GM19395 (cell line): Measurements from ENCODE around the gene TDRD7.
"Not testable (repeated sequence)": the region's sequence is repeated elsewhere in the genome, so short reads cannot be mapped to it uniquely, and the experiment has no call there.

Experiments used
- ATAC-seq: cut with Tn5 transposase; IDR thresholded peaks from one replicate; pipeline ENCODE4 v1.9.1; 2021; ENCODE audit warnings: mild to moderate bottlenecking, moderate library complexity; ENCODE audit not compliant: unreplicated experiment

The TDRD7 gene

GRCh38 chr9:97425973-97426336, 14.1 kb downstream of the TDRD7 start:
- ATAC-seq, result no peak

GRCh38 chr9:97427885-97428284, 16.0 kb downstream of the TDRD7 start:
- no peak for ATAC-seq

GRCh38 chr9:97430316-97431043, 18.6 kb downstream of the TDRD7 start:
- ATAC-seq, result no peak

- ATAC-seq, result no peak
Observed at GRCh38 chr9:97431044-97431441, 19.1 kb downstream of the TDRD7 start.

- no peak for ATAC-seq
Observed at GRCh38 chr9:97431549-97432143, 19.8 kb downstream of the TDRD7 start.

- no peak for ATAC-seq
Observed at GRCh38 chr9:97437051-97437600, 25.2 kb downstream of the TDRD7 start.

- ATAC-seq, result no peak
Observed at GRCh38 chr9:97438257-97438656, 26.4 kb downstream of the TDRD7 start.

DNA sequence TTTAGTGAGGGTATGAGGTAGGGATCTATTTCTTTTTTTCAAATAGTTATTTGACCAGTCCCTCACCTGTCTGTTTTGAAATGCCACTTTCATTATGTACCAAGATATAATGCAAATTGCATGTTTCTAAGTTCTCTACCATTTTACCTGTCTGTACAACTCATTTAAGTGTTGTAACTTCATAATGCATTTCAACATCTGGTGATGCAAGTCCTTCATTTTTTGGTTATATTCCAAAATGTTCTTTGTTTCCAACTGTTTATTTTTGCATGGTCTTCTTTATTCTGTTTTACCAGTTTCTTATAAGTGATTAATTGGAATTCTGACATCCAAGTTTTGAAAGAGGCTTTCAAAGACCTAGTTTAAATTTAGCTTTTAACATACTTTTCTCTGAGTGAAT, 26.8 kb downstream of the TDRD7 start:
- no peak for ATAC-seq

GRCh38 chr9:97440160-97440559, 28.3 kb downstream of the TDRD7 start:
- no peak for ATAC-seq

- ATAC-seq, result no peak
Observed at GRCh38 chr9:97441729-97442128, 29.8 kb downstream of the TDRD7 start.

DNA sequence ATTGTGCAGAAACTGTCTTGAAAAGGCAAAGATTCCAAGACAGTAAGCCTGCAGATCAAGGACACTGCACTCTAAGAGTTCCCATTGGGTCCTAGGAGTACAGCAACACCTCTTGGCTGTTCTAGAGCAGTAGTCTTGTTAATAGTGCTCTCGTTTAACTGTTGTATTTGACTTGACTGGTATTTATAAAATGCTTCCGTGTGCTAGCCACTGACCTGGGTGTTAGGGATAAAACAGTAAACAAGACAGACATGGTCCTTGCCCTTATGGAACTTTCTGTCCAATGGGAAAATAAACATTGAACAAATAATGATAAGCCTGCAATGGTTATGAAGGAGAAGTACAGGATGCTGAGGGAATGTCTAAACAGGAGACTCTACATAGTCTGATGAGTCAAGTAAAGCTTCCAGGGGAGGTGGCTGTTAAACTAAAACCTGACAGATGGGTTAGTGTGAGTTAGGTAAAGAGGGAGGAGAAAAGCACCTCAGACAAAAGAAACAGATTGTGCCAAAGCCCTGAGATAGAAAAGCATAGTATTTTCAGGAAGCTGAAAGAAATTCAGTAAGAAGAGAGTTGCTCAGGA, 33.3 kb downstream of the TDRD7 start:
- no peak for ATAC-seq

GRCh38 chr9:97447001-97447400, 35.1 kb downstream of the TDRD7 start:
- no peak for ATAC-seq

DNA sequence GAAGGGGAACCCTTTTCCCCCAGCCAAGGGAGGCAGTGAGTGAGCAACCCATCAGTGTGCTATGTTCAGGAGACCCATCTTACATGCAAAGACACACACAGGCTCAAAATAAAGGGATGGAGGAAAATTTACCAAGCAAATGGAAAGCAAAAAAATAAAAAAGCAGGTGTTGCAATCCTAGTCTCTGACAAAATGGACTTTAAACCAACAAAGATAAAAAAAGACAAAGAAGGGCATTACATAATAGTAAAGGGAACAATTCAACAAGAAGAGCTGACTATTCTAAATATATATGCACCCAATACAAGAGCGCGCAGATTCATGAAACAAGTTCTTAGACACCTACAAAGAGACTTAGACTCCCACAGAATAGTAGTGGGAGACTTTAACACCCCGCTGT, 41.7 kb downstream of the TDRD7 start:
- not testable (repeated sequence) for ATAC-seq

- not testable (repeated sequence) for ATAC-seq
Observed at GRCh38 chr9:97456841-97457240, 44.9 kb downstream of the TDRD7 start.

GRCh38 chr9:97459326-97459725, 47.4 kb downstream of the TDRD7 start:
- ATAC-seq, result no peak

GRCh38 chr9:97462159-97462558, 50.3 kb downstream of the TDRD7 start:
- ATAC-seq, result no peak

GRCh38 chr9:97462914-97463313, 51.0 kb downstream of the TDRD7 start:
- ATAC-seq, result no peak

DNA sequence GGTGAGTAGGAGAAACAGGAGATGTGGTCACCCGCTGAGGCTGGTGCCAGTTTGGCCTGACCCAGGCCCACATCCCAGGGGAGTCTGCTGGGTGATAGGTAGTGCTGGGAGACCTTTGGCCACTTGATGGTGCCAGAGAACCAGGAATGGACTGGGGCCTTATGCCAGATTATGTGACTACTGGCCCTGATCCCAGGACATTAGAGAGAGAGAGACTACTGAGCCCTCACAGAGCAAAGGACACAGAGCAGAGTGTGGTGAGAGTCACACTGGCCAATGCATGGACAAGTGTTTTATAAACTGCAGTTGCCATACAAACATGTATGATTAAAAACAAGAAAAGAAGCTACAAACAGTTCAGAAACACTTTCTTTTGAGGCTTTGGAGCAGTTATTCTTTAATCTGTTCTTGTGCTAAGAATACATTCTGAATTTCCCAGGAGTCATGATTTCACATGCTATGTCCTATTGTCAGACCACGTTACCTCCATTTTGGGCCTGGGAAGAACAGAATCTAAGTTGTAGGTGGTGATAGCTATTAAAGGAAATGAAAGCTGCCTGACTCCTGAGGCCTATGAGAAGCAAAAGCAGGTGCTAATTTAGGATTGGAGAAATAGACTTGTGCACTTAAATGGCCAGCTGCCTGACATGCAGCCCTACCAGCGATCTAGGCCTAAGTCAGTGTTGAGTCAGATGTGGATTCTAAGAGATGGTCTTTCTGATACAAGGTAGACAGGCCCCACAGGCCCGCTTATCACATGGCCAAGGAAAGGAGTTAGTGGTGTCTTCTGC, 57.0 kb downstream of the TDRD7 start:
- ATAC-seq, result peak; percentile 80

- no peak for ATAC-seq
Observed at GRCh38 chr9:97470076-97470475, 58.2 kb downstream of the TDRD7 start.

DNA sequence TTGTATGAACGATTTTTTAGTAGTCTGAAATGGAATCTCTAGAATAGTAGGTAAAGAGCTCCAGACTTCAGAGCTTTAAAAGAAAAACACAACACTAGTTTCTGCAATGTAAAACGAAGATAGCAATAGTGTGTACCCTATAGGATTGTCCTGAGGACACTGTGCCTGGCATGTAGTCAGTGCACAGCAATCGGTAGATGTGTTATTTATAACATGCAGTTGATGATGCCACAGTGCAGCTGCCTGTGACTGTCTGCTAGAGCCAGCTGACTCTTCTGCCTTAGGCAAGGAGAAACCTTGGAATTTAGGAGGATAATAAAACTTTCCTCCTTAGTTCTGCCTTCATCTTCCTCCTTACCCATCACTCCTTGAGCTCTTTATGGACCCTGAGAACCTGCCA, 61.8 kb downstream of the TDRD7 start:
- ATAC-seq, result no peak

DNA sequence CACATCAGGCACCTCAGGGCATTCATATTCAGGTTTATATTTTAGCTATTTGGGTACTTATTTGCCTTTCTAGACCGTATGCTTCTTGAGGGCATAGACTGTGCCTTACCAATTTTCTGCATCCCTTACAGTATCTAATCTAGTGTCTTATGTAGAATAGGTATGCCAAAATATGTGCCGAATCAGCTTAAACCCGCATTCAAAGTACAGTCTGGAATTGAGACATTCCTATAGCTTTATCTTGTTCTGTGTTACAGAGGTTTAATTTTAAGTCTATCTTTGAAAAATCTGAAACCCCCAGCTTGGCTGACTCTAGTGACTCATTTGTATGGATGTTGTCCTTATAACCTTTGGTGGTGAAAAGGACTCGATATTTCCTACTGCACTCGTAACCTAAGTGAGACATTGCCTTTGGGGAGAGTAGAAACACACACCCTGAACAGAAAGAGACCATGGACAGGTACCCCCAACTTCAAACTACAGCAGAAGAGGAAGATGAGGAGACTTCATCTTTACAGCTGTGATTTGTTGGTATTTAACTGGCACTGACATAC, 62.6 kb downstream of the TDRD7 start:
- ATAC-seq, result no peak
